Osteocyte (in vitro differentiated cells): ENCODE measurements around the gene CPZ. TPM values are rescaled to one million over a fixed set of nuclear protein-coding genes. Genes with fewer than 3 reads are reported as not detected.
A peak's percentile ranks its signal among the peaks of the same experiment; 100 is the strongest.

Source experiments
- DNase-seq: peaks from one replicate; pipeline ENCODE4 v3.0.0; 2021; ENCODE audit warnings: mixed read lengths; ENCODE audit not compliant: unreplicated experiment; ENCODE audit errors: extremely low spot score
- H3K27ac Mint-ChIP-seq: one replicate; pipeline ENCODE4 v1.8.0; 2021; ENCODE audit warnings: mild to moderate bottlenecking, mixed read lengths; ENCODE audit not compliant: unreplicated experiment
- H3K27me3 Mint-ChIP-seq: one replicate; pipeline ENCODE4 v1.8.0; 2021; ENCODE audit warnings: mixed read lengths; ENCODE audit not compliant: unreplicated experiment
- H3K36me3 Mint-ChIP-seq: one replicate; pipeline ENCODE4 v1.8.0; 2021; ENCODE audit warnings: mixed read lengths; ENCODE audit not compliant: unreplicated experiment
- H3K4me1 Mint-ChIP-seq: one replicate; pipeline ENCODE4 v1.8.0; 2021; ENCODE audit warnings: mixed read lengths; ENCODE audit not compliant: unreplicated experiment
- H3K4me3 Mint-ChIP-seq: one replicate; pipeline ENCODE4 v1.8.0; 2021; ENCODE audit warnings: mild to moderate bottlenecking, moderate library complexity, mixed read lengths; ENCODE audit not compliant: unreplicated experiment
- H3K9me3 Mint-ChIP-seq: one replicate; pipeline ENCODE4 v1.8.0; 2021; ENCODE audit warnings: mixed read lengths; ENCODE audit not compliant: unreplicated experiment
- total RNA-seq: library from RNA; stranded (reverse); gene quantifications from 2 replicates; pipeline ENCODE4 v1.2.1, GENCODE V29; 2021
- TF ChIP-seq, protein P1 (sequence below): fragments of 200-600 bp; sonication (generic); IDR thresholded peaks from 2 replicates; pipeline ENCODE4 v1.5.0; 2021; ENCODE audit warnings: antibody characterized with exemption, mild to moderate bottlenecking, moderate library complexity

The CPZ gene
- total RNA-seq, 1 donor from 2014 or later, result 10.7 TPM

DNA sequence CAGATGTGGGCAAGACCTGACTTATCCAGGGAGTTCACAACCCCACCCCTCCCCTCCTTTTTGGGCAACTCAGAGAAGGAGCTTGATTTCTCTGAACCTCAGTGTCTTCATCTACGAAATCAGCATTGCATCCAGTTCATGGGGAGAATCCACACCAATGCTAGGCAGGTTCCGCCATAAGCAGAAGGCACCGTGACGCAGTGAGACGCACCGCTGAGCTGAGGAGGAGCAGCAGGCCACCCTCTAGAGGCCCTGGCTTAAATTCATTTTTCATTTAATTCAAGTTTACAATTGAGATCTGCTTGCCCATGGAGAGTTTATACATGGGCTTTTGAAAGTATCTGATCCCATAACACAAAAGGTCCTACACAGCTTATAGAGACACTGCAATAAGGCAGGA, 55.7 kb downstream of the CPZ start:
- TF ChIP-seq, protein P1, sequence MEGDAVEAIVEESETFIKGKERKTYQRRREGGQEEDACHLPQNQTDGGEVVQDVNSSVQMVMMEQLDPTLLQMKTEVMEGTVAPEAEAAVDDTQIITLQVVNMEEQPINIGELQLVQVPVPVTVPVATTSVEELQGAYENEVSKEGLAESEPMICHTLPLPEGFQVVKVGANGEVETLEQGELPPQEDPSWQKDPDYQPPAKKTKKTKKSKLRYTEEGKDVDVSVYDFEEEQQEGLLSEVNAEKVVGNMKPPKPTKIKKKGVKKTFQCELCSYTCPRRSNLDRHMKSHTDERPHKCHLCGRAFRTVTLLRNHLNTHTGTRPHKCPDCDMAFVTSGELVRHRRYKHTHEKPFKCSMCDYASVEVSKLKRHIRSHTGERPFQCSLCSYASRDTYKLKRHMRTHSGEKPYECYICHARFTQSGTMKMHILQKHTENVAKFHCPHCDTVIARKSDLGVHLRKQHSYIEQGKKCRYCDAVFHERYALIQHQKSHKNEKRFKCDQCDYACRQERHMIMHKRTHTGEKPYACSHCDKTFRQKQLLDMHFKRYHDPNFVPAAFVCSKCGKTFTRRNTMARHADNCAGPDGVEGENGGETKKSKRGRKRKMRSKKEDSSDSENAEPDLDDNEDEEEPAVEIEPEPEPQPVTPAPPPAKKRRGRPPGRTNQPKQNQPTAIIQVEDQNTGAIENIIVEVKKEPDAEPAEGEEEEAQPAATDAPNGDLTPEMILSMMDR, result no peak
- Mint-ChIP-seq H3K4me1 (no peaks in the 10 kb centered on the region), H3K4me3 (no peak overlapping the region), H3K36me3 (no peaks in the 10 kb centered on the region), H3K9me3 (no peaks in the 10 kb centered on the region), H3K27me3 (peaks cover 19% of the 10 kb centered on the region), H3K27ac (no peak overlapping the region)
- DNase-seq, result peak; percentile 42

DNA sequence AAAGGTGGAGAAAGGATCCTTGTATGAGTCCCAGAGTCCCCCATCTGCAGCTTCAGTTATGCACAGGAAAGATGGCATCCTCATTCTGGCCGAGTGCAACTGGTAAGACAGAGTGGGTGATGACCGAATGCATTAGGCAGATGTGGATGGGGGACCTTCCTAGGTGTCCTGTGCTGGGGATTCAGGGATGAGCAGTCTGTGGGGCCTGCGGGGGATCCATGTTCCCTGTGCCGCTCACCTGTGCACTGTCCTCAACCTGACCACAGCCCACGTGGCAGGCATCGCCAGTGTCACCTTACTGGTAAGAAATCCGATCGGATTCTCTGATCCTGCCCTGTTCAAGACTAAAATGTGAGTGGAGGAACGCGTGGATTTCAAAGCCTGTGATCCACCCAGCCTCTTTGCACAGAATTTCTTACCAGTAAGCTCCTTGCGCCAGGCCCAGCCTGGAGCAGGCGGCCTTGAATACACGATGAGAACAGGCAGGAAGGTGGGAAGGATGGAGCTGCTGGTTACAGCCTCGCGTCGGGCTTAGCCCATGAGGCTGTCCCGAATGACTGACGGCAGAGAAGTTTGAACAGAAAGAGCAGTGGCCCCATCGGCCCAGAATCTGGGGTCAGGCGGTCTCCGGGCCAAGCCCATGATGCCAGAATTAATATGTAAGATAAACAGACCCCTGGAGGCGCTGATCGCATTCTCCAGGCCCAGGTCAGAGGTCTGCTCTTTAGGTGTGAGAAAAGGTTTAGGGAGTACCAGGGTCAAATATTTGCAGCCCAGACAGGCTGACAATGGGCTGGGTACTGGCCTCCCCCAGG, 56.5 kb downstream of the CPZ start:
- H3K4me1 Mint-ChIP-seq, result no peaks in the 10 kb centered on the region
- TF ChIP-seq, protein P1, result no peak

DNA sequence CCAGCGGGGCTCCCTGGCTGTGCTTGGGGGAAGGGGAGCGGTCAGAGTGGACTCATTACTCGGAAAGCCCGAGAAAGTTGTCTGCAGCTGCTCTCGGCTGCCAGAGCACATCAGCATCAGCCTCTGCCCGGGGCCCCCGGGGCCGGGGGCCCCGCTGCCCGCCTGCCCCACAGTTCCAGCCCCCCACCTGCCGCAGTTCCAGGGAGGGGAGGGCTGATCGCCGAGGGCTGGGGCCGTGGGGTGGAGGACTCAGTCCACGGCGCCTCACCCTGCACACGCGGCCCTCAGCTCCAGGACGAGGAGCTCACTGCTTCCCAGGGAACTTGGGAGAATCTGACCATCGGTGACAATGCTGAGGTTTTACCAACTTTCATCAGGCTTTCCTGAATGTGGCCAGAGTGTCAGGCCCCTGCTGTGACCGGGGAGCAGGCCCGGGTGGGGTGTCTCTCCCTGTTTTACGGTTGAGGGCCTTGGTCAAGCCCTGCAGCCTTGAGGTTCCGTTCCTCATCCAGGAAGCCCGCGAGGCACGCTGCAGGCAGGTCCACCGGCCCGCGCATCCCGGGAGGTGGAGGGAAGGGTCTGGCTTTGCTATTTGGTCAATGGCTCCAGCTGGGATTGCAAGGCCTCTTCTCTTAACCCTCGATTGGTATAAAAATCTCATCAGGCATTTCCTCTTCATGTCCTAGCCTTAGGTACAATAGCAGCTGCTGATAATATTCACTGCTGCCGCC, 57.2 kb downstream of the CPZ start:
- no peaks in the 10 kb centered on the region for H3K36me3 Mint-ChIP-seq
- TF ChIP-seq, protein P1, result no peak
- H3K4me1 Mint-ChIP-seq, result no peaks in the 10 kb centered on the region
- H3K27ac Mint-ChIP-seq, result no peak overlapping the region
- DNase-seq, result peak; percentile 82
- no peak overlapping the region for H3K4me3 Mint-ChIP-seq
- peaks cover 19% of the 10 kb centered on the region for H3K27me3 Mint-ChIP-seq
- H3K9me3 Mint-ChIP-seq, result no peaks in the 10 kb centered on the region

More for the DNA sequence above, 56.5 kb downstream of the CPZ start:
- H3K4me3 Mint-ChIP-seq, result no peak overlapping the region
- H3K27ac Mint-ChIP-seq, result no peak overlapping the region
- DNase-seq, result peak; percentile 64
- peaks cover 19% of the 10 kb centered on the region for H3K27me3 Mint-ChIP-seq
- no peaks in the 10 kb centered on the region for H3K9me3 Mint-ChIP-seq
- no peaks in the 10 kb centered on the region for H3K36me3 Mint-ChIP-seq

DNA sequence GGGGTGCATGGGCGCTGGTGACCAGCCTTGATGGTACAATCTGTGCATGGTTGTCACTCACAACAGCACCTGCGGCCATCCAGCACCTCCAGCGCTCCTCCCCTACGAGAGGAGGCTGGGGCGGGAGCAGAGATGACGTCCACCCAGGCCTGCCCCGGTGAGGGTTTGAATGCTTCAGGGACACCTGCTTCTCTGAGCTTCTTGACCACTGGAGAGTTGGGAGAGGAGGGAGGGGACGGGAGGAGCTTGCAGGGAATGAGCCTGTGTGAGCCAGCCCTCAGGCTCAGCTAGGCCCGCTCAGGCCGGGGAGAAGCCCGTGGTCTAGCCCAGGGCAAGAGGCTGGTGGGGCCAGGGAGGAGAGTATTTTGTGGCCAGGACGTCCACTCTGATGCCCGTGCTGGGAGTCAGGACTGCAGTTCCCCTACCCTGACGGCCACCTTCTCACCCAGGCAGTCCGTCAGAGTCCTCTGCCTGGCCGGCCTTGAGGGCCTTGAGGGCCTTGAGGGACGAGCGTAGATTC, 59.2 kb downstream of the CPZ start:
- Mint-ChIP-seq H3K36me3 (no peaks in the 10 kb centered on the region), H3K27ac (no peak overlapping the region), H3K4me3 (no peak overlapping the region), H3K4me1 (no peaks in the 10 kb centered on the region), H3K27me3 (peaks cover 19% of the 10 kb centered on the region), H3K9me3 (no peaks in the 10 kb centered on the region)
- TF ChIP-seq, protein P1, result no peak
- DNase-seq, result peak; percentile 76
